Parietal lobe (tissue), 1 donor: ENCODE data around the gene CCDC69. TPM values are rescaled to one million over a fixed set of nuclear protein-coding genes. Genes with fewer than 3 reads are reported as not detected.

ENCODE experiments used
- total RNA-seq: library from RNA; depleted of rRNA; stranded (reverse); fragments of >200 nt; gene quantifications from one replicate; pipeline ENCODE4 v1.2.3, GENCODE V29; 2014

The CCDC69 gene
- total RNA-seq = 0.31 TPM

GRCh38 chr5:151223447-151224264, at the start of gene CCDC69:
Gene CCDC69, minus strand, starts transcription at chr5:151224092. Its CDS starts 122 bp downstream, at chr5:151223970.

GRCh38 chr5:151252762-151253604, 29.1 kb upstream of the CCDC69 start, which contains the start of gene GM2A:
Gene GM2A, plus strand, starts transcription at chr5:151253185. Its CDS starts 32 bp downstream, at chr5:151253217.

GRCh38 chr5:151157426-151158286, 66.2 kb downstream of the CCDC69 start, which contains the start of gene ANXA6:
Gene ANXA6, minus strand, starts transcription at chr5:151157779. Its CDS starts 9,878 bp downstream, at chr5:151147901.

Other genes with a start within 250 kb of the CCDC69 start
- gene GPX3, start 203.5 kb downstream of the CCDC69 start, total RNA-seq = 17.5 TPM
- gene TNIP1, start 143.1 kb downstream of the CCDC69 start, total RNA-seq = 27.5 TPM
- 85.4 TPM for gene ANXA6, start 66.3 kb downstream of the CCDC69 start, total RNA-seq
- gene GM2A, start 29.1 kb upstream of the CCDC69 start, total RNA-seq = 8.5 TPM
- not detected for gene SLC36A3, start 79.7 kb upstream of the CCDC69 start, total RNA-seq
- gene SLC36A2, start 123.5 kb upstream of the CCDC69 start, total RNA-seq = not detected
- 31.0 TPM for gene SLC36A1, start 223.5 kb upstream of the CCDC69 start, total RNA-seq